T-helper 2 cell treated with Interferon-gamma antibody and Interleukin-4, amounts not matched to agents 5 μg/mL and 100 μg/mL, for 36 hours (primary cell): ENCODE measurements around the gene CRLF3.
A peak's percentile ranks its signal among the peaks of the same experiment; 100 is the strongest.
"Not testable (repeated sequence)": the region's sequence is repeated elsewhere in the genome, so short reads cannot be mapped to it uniquely, and the experiment has no call there.

Source experiments
- DNase-seq: peaks from one replicate; pipeline ENCODE4 v3.0.0; 2021; ENCODE audit warnings: low spot score
- H3K27ac Mint-ChIP-seq: one replicate; pipeline ENCODE4 v1.8.0; 2021; ENCODE audit warnings: mild to moderate bottlenecking, mixed read lengths
- H3K27me3 Mint-ChIP-seq: one replicate; pipeline ENCODE4 v1.8.0; 2021; ENCODE audit warnings: low read depth, mixed read lengths
- H3K36me3 Mint-ChIP-seq: one replicate; pipeline ENCODE4 v1.8.0; 2021; ENCODE audit warnings: low read depth, mixed read lengths
- H3K4me1 Mint-ChIP-seq: one replicate; pipeline ENCODE4 v1.8.0; 2021; ENCODE audit warnings: low read depth, mixed read lengths
- H3K4me3 Mint-ChIP-seq: one replicate; pipeline ENCODE4 v1.8.0; 2022; ENCODE audit warnings: mild to moderate bottlenecking, moderate library complexity, mixed read lengths
- H3K9me3 Mint-ChIP-seq: one replicate; pipeline ENCODE4 v1.8.0; 2021; ENCODE audit warnings: mixed read lengths

CRLF3 gene

DNA sequence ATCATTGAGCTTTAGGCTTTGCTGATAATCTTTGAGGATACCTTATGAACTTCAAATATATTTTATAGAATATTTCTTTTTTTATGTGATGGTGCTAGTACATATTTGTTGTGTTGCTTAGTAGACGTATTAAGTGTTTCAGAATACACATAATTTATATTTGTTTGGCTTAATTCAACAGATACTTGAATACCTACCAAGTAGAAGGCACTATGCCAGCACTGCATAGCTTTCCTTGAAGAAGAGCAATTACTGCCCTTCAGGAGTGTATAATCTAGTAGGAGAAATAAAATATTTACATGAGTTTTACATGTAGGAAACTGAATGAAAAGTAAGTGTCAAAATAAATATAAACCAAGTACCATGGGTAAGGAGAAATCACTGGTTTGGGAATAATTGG is 81.8 kb downstream of the CRLF3 start:
- not testable (repeated sequence) for H3K27me3 Mint-ChIP-seq, H3K4me3 Mint-ChIP-seq, DNase-seq, H3K9me3 Mint-ChIP-seq, H3K27ac Mint-ChIP-seq
- Mint-ChIP-seq H3K36me3 (peaks cover 29% of the 10 kb centered on the region), H3K4me1 (peaks cover 10% of the 10 kb centered on the region)

DNA sequence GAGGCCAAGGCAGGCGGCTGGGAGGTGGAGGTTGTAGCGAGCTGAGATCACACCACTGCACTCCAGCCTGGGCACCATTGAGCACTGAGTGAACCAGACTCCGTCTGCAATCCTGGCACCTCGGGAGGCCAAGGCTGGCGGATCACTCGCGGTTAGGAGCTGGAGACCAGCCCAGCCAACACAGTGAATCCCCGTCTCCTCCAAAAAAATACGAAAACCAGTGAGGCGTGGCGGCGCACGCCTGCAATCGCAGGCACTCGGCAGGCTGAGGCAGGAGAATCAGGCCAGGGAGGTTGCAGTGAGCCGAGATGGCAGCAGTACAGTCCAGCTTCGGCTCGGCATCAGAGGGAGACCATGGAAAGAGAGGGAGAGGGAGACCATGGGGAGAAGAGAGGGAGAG is 88.1 kb downstream of the CRLF3 start:
- DNase-seq, H3K27me3 Mint-ChIP-seq, H3K9me3 Mint-ChIP-seq, H3K27ac Mint-ChIP-seq, H3K4me3 Mint-ChIP-seq: not testable (repeated sequence)
- peaks cover 21% of the 10 kb centered on the region for H3K4me1 Mint-ChIP-seq
- H3K36me3 Mint-ChIP-seq: peaks cover 33% of the 10 kb centered on the region

DNA sequence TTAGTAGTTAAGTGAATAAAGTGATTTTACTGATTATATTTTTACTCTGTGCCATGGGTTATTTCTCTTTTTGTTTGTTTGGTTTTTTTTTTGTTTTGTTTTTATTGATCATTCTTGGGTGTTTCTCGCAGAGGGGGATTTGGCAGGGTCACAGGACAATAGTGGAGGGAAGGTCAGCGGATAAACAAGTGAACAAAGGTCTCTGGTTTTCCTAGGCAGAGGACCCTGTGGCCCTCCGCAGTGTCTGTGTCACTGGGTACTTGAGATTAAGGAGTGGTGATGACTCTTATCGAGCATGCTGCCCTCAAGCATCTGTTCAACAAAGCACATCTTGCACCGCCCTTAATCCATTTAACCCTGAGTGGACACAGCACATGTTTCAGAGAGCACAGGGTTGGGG is 88.8 kb downstream of the CRLF3 start:
- Mint-ChIP-seq H3K4me3 (peak overlapping the region; percentile 32), H3K36me3 (peaks cover 30% of the 10 kb centered on the region), H3K27ac (peak overlapping the region; percentile 68), H3K4me1 (peaks cover 18% of the 10 kb centered on the region)
- H3K27me3 Mint-ChIP-seq, H3K9me3 Mint-ChIP-seq, DNase-seq: not testable (repeated sequence)

DNA sequence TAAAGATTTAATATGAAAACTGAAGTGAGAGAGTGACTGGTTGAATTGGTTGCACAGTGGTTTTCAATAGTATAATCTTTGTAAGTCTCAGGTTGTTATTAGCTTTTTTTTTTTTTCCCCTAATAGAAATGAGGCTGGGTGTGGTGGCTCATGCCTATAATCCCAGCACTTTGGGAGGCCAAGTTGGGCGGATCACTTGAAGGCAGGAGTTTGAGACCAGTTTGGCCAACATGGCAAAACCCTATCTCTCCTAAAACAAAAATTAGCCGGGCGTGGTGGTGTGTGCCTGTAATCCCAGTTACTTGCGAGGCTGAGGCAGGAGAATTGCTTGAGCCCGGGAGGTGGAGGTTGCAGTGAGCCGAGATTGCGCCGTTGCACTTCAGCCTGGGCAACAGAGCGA is 89.3 kb downstream of the CRLF3 start:
- H3K27me3 Mint-ChIP-seq, H3K9me3 Mint-ChIP-seq, DNase-seq: not testable (repeated sequence)
- Mint-ChIP-seq H3K4me3 (peak overlapping the region; percentile 10), H3K36me3 (peaks cover 26% of the 10 kb centered on the region), H3K4me1 (peaks cover 17% of the 10 kb centered on the region), H3K27ac (peak overlapping the region; percentile 45)

DNA sequence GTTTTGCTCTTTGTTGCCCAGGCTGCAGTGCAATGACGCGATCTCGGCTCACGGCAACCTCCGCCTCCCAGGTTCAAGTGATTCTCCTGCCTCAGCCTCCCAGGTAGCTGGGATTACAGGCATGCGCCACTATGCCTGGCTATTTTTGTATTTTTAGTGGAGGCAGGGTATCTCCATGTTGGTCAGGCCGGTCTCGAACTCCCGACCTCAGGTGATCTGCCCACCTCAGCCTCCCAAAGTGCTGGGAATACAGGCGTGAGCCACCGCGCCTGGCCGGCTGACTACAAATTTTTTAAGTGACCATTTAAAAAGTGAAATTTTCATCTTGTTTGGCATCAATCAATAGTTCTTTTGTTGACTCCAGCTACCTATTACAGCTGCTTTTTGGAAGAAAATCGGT is 90.3 kb downstream of the CRLF3 start:
- Mint-ChIP-seq H3K4me3 (peak overlapping the region; percentile 55), H3K4me1 (peaks cover 16% of the 10 kb centered on the region), H3K36me3 (peaks cover 24% of the 10 kb centered on the region)
- H3K27me3 Mint-ChIP-seq, DNase-seq, H3K27ac Mint-ChIP-seq, H3K9me3 Mint-ChIP-seq: not testable (repeated sequence)
